Keratinocyte (primary cell): ENCODE results near the gene SLA2.

Experiments used
- CTCF ChIP-seq, 3 experiments: IDR thresholded peaks in 1 of 3; conservative IDR thresholded peaks in 1 of 3; optimal IDR thresholded peaks in 1 of 3; 2 replicates in 2 of 3; 3 replicates in 1 of 3; pipeline versions ENCODE3 to v1.5.1; 2011; ENCODE audit warnings: low read length in 3 of 3, mild to moderate bottlenecking in 3 of 3, moderate library complexity in 2 of 3, control low read depth in 1 of 3, inconsistent platforms in 1 of 3; ENCODE audit not compliant: insufficient read depth in 2 of 3; ENCODE audit errors: extremely low read depth in 1 of 3
- EZH2 ChIP-seq: IDR thresholded peaks from one replicate; pipeline ENCODE4 v1.6.1; 2012; ENCODE audit warnings: inconsistent platforms, mild to moderate bottlenecking, low read length, moderate library complexity

GRCh38 chr20:36576081-36576445 is 69.9 kb downstream of the SLA2 start:
- no peak for TF ChIP-seq CTCF (optimal IDR thresholded peaks at IDR 0.05 in 1 of 3, IDR thresholded peaks at IDR 0.05 in 1 of 3, conservative IDR thresholded peaks at IDR 0.05 in 1 of 3; ENCODE audit: extremely low read depth in 1 of 3, insufficient read depth in 2 of 3, low read length in 3 of 3)
- TF ChIP-seq EZH2, result no peak
